ENCODE data around the gene S1PR3.
A peak's percentile ranks its signal among the peaks of the same experiment; 100 is the strongest.

Gene S1PR3

GRCh38 chr9:88993327-88993726, 2.1 kb downstream of the S1PR3 start:
- no peak for DNase-seq (ENCODE audit: low read depth)

- DNase-seq (ENCODE audit: low read depth) = no peak
Observed at GRCh38 chr9:88993871-88994460, 2.7 kb downstream of the S1PR3 start.

GRCh38 chr9:88994469-88995199, 3.4 kb downstream of the S1PR3 start:
- DNase-seq (ENCODE audit: low read depth) = peak; percentile 70

GRCh38 chr9:88995200-88995577, 3.9 kb downstream of the S1PR3 start:
- DNase-seq (ENCODE audit: low read depth) = no peak

GRCh38 chr9:88995627-88996026, 4.4 kb downstream of the S1PR3 start:
- no peak for DNase-seq (ENCODE audit: low read depth)

- no peak for DNase-seq (ENCODE audit: low read depth)
Observed at GRCh38 chr9:88996046-88996920, 5.0 kb downstream of the S1PR3 start.

GRCh38 chr9:88996921-88997235, 5.6 kb downstream of the S1PR3 start:
- no peak for DNase-seq (ENCODE audit: low read depth)

- DNase-seq (ENCODE audit: low read depth) = no peak
Observed at GRCh38 chr9:88997646-88998045, 6.4 kb downstream of the S1PR3 start.

- peak; percentile 47 for DNase-seq (ENCODE audit: low read depth)
Observed at GRCh38 chr9:88998503-88998902, 7.2 kb downstream of the S1PR3 start.

- peak; percentile 88 for DNase-seq (ENCODE audit: low read depth)
Observed at GRCh38 chr9:88998911-88999310, 7.6 kb downstream of the S1PR3 start.

GRCh38 chr9:89000371-89000781, 9.1 kb downstream of the S1PR3 start:
- no peak for DNase-seq (ENCODE audit: low read depth)

GRCh38 chr9:89000973-89001916, 10.0 kb downstream of the S1PR3 start:
- DNase-seq (ENCODE audit: low read depth) = peak; percentile 72

GRCh38 chr9:89001917-89002540, 10.8 kb downstream of the S1PR3 start:
- no peak for DNase-seq (ENCODE audit: low read depth)

GRCh38 chr9:89002987-89003386, 11.7 kb downstream of the S1PR3 start:
- no peak for DNase-seq (ENCODE audit: low read depth)

GRCh38 chr9:89005323-89005722, 14.1 kb downstream of the S1PR3 start:
- no peak for DNase-seq (ENCODE audit: low read depth)

GRCh38 chr9:89006267-89006666, 15.0 kb downstream of the S1PR3 start:
- no peak for DNase-seq (ENCODE audit: low read depth)

- no peak for DNase-seq (ENCODE audit: low read depth)
Observed at GRCh38 chr9:89006996-89007967, 16.0 kb downstream of the S1PR3 start.

- no peak for DNase-seq (ENCODE audit: low read depth)
Observed at GRCh38 chr9:89008055-89008743, 16.9 kb downstream of the S1PR3 start.

GRCh38 chr9:89008744-89009545, 17.7 kb downstream of the S1PR3 start:
- DNase-seq (ENCODE audit: low read depth) = no peak
